Inflammatory macrophage treated with lipopolysaccharide for 1 hour (primary cell): ENCODE data around the gene ZNF407.

ENCODE experiments used
- DNase-seq, 2 donors: peaks; one replicate each; pipeline ENCODE4 v3.0.0-alpha.2; 2020 to 2022

The ZNF407 gene

DNA sequence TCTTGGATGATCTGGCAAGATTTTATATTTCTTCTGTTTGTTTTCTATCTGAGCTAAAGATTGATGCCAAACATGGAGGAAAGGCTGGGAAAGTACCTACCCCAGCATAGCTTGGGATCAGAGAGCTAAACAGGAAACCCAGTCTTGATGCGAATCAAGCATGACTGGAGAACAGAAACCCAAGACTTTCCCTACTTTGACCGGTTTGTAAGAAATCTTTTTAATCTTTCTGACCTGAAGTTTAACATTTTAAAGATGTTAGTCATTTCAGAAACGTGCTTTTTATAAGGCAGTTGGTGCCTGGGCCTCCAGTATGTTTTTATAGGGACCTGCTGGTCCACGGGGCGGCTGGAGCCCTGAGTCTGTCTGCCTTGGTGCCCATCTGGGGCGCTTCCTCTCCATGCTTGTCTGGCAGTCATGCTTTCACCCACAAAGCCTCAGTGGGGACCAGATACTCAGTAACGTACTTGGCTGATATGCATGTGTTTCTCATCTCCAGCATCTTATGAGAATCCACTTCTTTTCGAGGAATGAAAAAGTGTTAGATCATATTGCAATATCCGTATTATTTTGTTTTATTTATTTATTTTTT lies 344.7 kb downstream of the ZNF407 start:
- no peak for DNase-seq

GRCh38 chr18:74944676-74945075 lies 347.0 kb downstream of the ZNF407 start:
- no peak for DNase-seq

GRCh38 chr18:74945774-74946545 lies 348.3 kb downstream of the ZNF407 start:
- no peak for DNase-seq

DNA sequence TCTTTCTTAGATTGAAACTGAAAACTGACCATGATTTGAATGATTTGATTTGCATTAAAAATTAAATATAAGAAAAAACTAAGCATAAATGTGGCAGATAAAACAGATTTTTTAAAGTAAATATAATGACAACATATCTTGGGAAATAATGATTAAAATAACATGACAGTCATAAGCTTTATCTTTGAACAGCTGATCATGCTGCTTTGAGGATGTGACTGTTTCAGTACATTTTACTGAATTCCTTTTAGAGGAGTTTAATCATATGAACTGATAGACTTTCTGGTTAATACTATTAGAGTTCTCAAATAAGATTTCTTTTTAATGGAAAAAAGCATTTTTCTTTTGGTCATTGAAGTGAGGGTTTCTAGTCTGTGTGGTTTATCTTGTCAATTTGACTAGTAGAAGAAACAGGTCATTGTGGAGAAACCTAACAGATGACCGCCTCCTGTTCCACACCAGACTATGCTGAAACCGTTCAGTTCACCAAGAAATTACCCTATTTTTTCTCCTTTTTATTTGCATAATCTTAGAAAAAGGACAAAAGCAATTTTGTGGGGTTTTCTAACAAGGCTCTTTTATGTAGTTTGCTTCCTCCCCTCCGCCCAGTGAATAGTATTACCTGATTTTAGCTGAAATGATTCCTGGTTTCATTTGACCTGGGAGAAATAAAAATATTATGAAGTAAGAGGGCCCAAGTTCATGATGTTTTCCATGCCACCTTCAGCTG lies 349.1 kb downstream of the ZNF407 start:
- DNase-seq: peak; percentile 63 to 76

- no peak for DNase-seq
Observed at GRCh38 chr18:74947417-74947816, 349.7 kb downstream of the ZNF407 start.

- DNase-seq: no peak
Observed at GRCh38 chr18:74947875-74948274, 350.2 kb downstream of the ZNF407 start.

DNA sequence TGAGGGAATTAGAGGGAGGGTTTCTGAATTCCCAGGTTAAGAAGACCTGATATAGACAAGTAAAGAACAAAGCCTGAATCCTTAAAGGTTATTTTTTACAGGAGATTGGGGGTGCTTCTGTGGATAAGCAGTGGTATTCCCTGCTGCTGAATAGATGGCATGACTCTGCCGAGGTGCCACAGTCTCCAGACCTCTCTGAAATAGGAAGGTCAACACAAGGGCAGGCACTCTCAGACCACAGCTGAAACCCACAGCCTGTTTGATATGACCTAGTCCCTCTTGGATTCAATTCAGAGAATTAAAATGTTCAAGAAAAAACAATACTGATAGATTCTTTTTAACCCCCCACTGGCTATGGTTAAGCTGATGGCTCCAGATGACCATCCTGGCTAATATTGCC lies 351.9 kb downstream of the ZNF407 start:
- DNase-seq: no peak

DNA sequence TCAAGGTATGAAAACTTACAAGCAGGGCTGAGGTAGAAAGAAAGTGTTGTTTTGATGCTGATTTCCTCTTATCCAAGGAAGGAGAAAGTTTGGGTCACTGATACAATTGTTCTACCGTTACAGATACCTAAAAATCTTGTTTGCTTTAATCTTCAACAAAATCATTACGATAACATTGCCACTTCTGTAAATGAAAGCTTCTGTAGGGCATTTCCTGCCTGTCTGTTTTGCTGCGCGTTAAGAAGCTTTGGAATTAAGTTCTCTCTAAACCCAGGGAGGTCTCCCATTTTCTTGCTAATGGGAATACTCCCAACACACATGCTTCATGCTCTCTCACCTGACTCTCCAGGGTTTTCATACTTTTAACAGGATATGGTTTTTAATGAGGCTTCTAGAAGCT lies 352.8 kb downstream of the ZNF407 start:
- no peak for DNase-seq

DNA sequence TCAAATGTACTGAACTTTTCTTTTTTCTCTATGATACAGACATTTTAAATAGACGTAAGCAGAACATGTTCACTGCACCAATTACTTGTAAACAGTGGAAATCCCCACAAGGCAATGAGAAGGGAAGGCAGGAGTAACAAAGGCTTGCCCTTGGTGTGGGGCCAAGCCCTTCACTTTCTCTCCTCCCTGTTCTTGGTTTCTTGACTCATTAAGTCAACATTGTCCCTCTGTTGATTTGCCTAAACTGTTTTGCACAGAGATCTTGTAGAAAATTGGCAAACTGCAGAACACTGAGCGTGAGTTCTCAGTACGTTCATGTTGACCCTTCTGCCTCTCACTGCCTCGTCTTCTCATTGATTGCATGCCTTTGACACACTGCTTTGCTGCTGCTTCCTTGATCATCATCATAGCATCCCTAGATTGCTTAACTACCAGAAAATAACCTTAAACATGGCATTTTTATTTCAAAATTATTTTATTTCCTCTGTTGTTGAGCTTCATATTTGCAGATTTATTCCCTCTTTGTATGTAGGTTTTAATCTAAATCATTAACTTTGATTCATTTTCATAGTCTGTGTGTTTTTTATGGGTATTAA lies 353.6 kb downstream of the ZNF407 start:
- DNase-seq: no peak

GRCh38 chr18:74957588-74958224 lies 360.0 kb downstream of the ZNF407 start:
- no peak for DNase-seq

- DNase-seq: peak in 1 of 2 donors; percentile 13
Observed at GRCh38 chr18:74959216-74959615, 361.5 kb downstream of the ZNF407 start.

DNA sequence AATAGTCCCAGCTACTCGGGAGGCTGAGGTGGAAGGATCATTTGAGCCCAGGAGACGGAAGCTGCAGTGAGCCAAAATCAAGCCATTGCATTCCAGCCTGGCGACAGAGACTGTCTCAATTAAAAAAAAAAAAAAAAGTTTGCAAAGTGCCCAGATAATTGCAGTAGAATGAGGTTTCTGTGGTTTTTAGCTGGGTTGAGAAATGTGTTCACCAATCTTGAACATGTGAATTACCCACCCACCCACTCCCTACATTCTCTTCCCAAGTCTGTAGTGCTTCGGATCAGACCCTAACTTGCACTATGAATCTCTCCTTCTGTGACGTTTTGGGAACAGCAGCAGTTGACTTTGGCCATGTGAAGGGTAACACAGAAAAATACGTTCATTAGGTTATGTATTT lies 363.9 kb downstream of the ZNF407 start:
- peak; percentile 29 to 59 for DNase-seq

GRCh38 chr18:74963820-74964446 lies 366.3 kb downstream of the ZNF407 start:
- DNase-seq: peak; percentile 52 to 68

- DNase-seq: no peak
Observed at GRCh38 chr18:74965682-74966081, 368.0 kb downstream of the ZNF407 start.

DNA sequence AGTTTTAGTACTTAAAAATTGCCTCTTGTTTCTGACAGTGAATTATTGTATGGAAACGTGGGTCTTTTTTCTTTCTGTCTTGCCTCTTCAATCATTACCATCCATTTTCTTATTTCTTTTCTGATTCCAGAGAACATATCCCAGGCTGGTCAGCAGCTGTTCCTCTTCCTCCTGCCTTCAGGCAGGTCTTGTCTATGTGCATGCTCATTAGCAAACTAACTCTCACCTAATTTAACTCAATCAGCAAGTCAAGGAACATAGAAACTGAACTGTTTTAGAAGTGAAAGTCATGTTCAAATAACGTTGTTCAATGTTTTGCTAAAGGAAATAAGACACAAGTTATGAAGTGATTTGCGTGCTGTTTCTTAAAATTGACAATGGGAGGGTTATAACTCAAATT lies 369.8 kb downstream of the ZNF407 start:
- no peak for DNase-seq

GRCh38 chr18:74967979-74968378 lies 370.3 kb downstream of the ZNF407 start:
- DNase-seq: no peak

- peak; percentile 37 to 51 for DNase-seq
Observed at GRCh38 chr18:74971358-74971757, 373.7 kb downstream of the ZNF407 start.

GRCh38 chr18:74971776-74972175 lies 374.1 kb downstream of the ZNF407 start:
- DNase-seq: peak; percentile 58 to 83

GRCh38 chr18:74972354-74972753 lies 374.7 kb downstream of the ZNF407 start:
- DNase-seq: no peak

GRCh38 chr18:74975001-74975400 lies 377.3 kb downstream of the ZNF407 start:
- no peak for DNase-seq

GRCh38 chr18:74976331-74976909 lies 378.8 kb downstream of the ZNF407 start:
- no peak for DNase-seq

GRCh38 chr18:74977041-74977440 lies 379.4 kb downstream of the ZNF407 start:
- DNase-seq: no peak
